K562 (cell line): ENCODE measurements around the gene CNKSR1. TPM values are rescaled to one million over a fixed set of nuclear protein-coding genes. Genes with fewer than 3 reads are reported as not detected.

Experiments used
- ATF1 ChIP-seq, 2 experiments: fragments of 450-650 bp in 1 of 2; IDR thresholded peaks; 2 replicates each; pipeline ENCODE4 v1.6.1; 2016; ENCODE audit warnings: missing compliant biosample characterization in 1 of 2, missing genetic modification characterization in 1 of 2
- DDX20 ChIP-seq: fragments of 450-650 bp; IDR thresholded peaks from 2 replicates; pipeline ENCODE4 v1.6.1; 2016; ENCODE audit warnings: missing genetic modification characterization, low read depth, mild to moderate bottlenecking, missing compliant biosample characterization, moderate library complexity
- EP300 ChIP-seq: IDR thresholded peaks from 2 replicates; pipeline ENCODE4 v1.6.1; 2012; ENCODE audit warnings: low read length, improper control_type of control experiment
- ETV6 ChIP-seq, 3 experiments: fragments of 150-350 bp in 1 of 3; sonication (generic) in 1 of 3; formaldehyde crosslinking in 1 of 3; IDR thresholded peaks; 2 replicates each; pipeline versions ENCODE4 v1.6.1 to v1.8.0; 2014 to 2022; ENCODE audit warnings: borderline replicate concordance in 2 of 3, low read depth in 2 of 3, antibody characterized with exemption in 1 of 3, low read length in 1 of 3, mild to moderate bottlenecking in 1 of 3, missing genetic modification reagents in 1 of 3
- HDAC2 ChIP-seq: fragments of 450-650 bp; IDR thresholded peaks from 2 replicates; pipeline ENCODE4 v1.6.1; 2016; ENCODE audit warnings: mild to moderate bottlenecking
- JUN ChIP-seq, 2 experiments: sonication (generic) in 1 of 2; formaldehyde crosslinking in 1 of 2; IDR thresholded peaks; 2 replicates each; pipeline versions ENCODE4 v1.6.1 to v1.8.0; 2012 to 2022; ENCODE audit warnings: borderline replicate concordance in 2 of 2, mild to moderate bottlenecking in 2 of 2, improper control_type of control experiment in 1 of 2, low read depth in 1 of 2, low read length in 1 of 2, missing genetic modification reagents in 1 of 2
- JUND ChIP-seq, 2 experiments: IDR thresholded peaks; 2 replicates in 1 of 2; 3 replicates in 1 of 2; pipeline ENCODE4 v1.6.1; 2011; ENCODE audit warnings: borderline replicate concordance in 2 of 2, low read depth in 2 of 2, low read length in 2 of 2, improper control_type of control experiment in 1 of 2, missing biosample characterization in 1 of 2, missing genetic modification characterization in 1 of 2, missing genetic modification reagents in 1 of 2
- MYC ChIP-seq, 2 experiments: fragments of 250-450 bp in 1 of 2; sonication (Bioruptor Pico) in 1 of 2; IDR thresholded peaks; 2 replicates each; pipeline versions ENCODE4 v1.5.1 to v1.6.1; 2012 to 2021; ENCODE audit warnings: low read depth in 2 of 2, borderline replicate concordance in 1 of 2, improper control_type of control experiment in 1 of 2, low read length in 1 of 2, mild to moderate bottlenecking in 1 of 2, moderate library complexity in 1 of 2
- MYNN ChIP-seq, 2 experiments: sonication (generic); formaldehyde crosslinking in 1 of 2; IDR thresholded peaks; 2 replicates each; pipeline versions ENCODE4 v1.5.0 to v1.6.1; 2016 to 2020; ENCODE audit warnings: antibody characterized with exemption in 1 of 2, missing genetic modification reagents in 1 of 2
- RAD51 ChIP-seq: fragments of 450-650 bp; IDR thresholded peaks from 2 replicates; pipeline ENCODE4 v1.7.1; 2016; ENCODE audit warnings: low read depth, mild to moderate bottlenecking, borderline replicate concordance
- RBM39 ChIP-seq: fragments of 200-400 bp; formaldehyde crosslinking; optimal IDR thresholded peaks from 2 replicates; pipeline ENCODE3; 2018; ENCODE audit warnings: low read depth, low read length
- RFX7 ChIP-seq: fragments of 250-450 bp; sonication (Bioruptor Pico); IDR thresholded peaks from 2 replicates; pipeline ENCODE4 v1.5.1; 2021; ENCODE audit warnings: mild to moderate bottlenecking
- RNF2 ChIP-seq: sonication (generic); IDR thresholded peaks from 2 replicates; pipeline ENCODE4 v1.6.1; 2016
- SIRT6 ChIP-seq: IDR thresholded peaks from one replicate; pipeline ENCODE4 v1.6.1; 2012; ENCODE audit warnings: low read depth, mild to moderate bottlenecking, control low read depth, inconsistent platforms, low read length, moderate library complexity
- ZFP36 ChIP-seq: fragments of 150-350 bp; IDR thresholded peaks from 2 replicates; pipeline ENCODE4 v1.6.1; 2018; ENCODE audit warnings: low read length, low read depth; ENCODE audit not compliant: partially characterized antibody
- ZNF165 ChIP-seq: fragments of 250-450 bp; sonication (Bioruptor Pico); IDR thresholded peaks from 2 replicates; pipeline ENCODE4 v1.4.0; 2020; ENCODE audit warnings: borderline replicate concordance
- polyA plus RNA-seq, 8 experiments: library from polyadenylated mRNA; depleted of rRNA in 4 of 8; stranded (reverse) in 5 of 8; unstranded in 3 of 8; fragments of >200 nt; fragmentation: Nextera tagmentation in 2 of 8; fragmentation: Illumina TruSeq in 1 of 8; extraction: Ambion mirVana in 2 of 8; extraction: Trizol in 1 of 8; gene quantifications; 2 replicates each; pipeline versions ENCODE4 v1.2.1 to v1.2.3, GENCODE V29; 2011 to 2014; ENCODE audit warnings: inconsistent platforms in 1 of 8, missing spikeins in 1 of 8
- total RNA-seq, 7 experiments: library from RNA; depleted of rRNA in 6 of 7; stranded (reverse); fragments of >200 nt in 6 of 7; fragmentation: Illumina TruSeq in 2 of 7; extraction: Trizol in 2 of 7; gene quantifications; 2 replicates each; pipeline versions ENCODE4 v1.2.1 to v1.2.3, GENCODE V29; 2011 to 2021; ENCODE audit warnings: low replicate concordance in 1 of 7
- TF ChIP-seq, protein P1 (sequence below): fragments of 250-450 bp; sonication (Bioruptor Pico); IDR thresholded peaks from 2 replicates; pipeline ENCODE4 v1.5.0; 2021
- TF ChIP-seq, protein P2 (sequence below), 2 experiments: IDR thresholded peaks in 1 of 2; conservative IDR thresholded peaks in 1 of 2; 2 replicates each; pipeline ENCODE4 v1.6.1; 2016; ENCODE audit warnings: low read depth in 2 of 2, mild to moderate bottlenecking in 1 of 2, missing compliant biosample characterization in 1 of 2, missing genetic modification characterization in 1 of 2, moderate library complexity in 1 of 2
- TF ChIP-seq, protein P3 (sequence below): fragments of 250-450 bp; sonication (Bioruptor Pico); IDR thresholded peaks from 2 replicates; pipeline ENCODE4 v1.8.0; 2021; ENCODE audit warnings: borderline replicate concordance, mild to moderate bottlenecking, moderate library complexity; ENCODE audit not compliant: poor library complexity, severe bottlenecking

Gene CNKSR1
- total and polyA plus RNA-seq, 9 of the 15 experiments (the other 6 are each of a cell fraction or from before 2014, with no cell fraction given), result 0.03 to 2.8 (median 1.1) TPM

DNA sequence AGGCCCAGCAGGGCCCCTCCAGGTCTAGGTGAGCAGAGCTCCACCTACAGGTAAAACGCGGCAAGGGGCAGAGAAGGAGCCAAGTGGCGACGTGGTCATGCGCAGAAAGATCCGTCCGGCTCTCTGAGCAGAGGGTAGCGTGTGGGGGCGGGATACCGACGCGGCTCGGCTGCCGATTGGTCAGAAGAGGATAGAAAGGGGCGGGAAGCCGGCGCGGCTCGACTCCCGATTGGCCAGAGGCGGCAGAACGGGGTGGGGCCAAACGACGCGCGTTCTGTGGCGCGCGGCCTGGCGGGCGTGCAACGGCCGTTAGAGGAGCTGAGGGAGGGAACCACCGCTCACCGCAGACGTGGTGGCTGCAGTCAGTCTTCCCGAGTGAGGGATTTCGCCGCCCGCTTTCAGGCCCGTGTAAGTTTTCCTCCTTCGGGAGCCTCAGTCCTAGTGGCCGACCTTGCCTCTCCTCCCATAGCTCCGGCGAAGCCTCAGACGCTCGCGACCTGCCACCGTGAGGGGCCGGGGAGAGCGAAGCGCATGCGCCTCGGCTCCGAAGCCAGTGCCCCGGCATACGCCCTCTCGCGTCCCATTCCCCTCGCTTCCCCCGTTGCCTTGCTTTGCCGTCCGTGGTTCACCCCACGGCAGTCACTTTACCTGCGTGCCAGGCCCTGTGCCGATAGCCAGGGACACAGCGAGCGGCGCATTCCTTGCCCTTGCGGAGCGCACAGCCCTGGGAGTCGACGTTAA is 56.8 kb downstream of the CNKSR1 start, which contains the start of gene CEP85 (continued):
- peak; percentile 89 for TF ChIP-seq RNF2
- TF ChIP-seq DDX20 (tag), result no peak
- TF ChIP-seq, protein P1, sequence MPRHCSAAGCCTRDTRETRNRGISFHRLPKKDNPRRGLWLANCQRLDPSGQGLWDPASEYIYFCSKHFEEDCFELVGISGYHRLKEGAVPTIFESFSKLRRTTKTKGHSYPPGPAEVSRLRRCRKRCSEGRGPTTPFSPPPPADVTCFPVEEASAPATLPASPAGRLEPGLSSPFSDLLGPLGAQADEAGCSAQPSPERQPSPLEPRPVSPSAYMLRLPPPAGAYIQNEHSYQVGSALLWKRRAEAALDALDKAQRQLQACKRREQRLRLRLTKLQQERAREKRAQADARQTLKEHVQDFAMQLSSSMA (CRISPR knock-in tag), result 0 out of 2 replicates have a peak, but pooled peaks have one; percentile 11
- TF ChIP-seq RBM39, result peak; percentile 76
- TF ChIP-seq RAD51, result no peak
- no peak for TF ChIP-seq SIRT6
- TF ChIP-seq EP300, result peak; percentile 55
- TF ChIP-seq ZFP36, result no peak
- peak; percentile 31; the same call in 1 of the 2 replicates for TF ChIP-seq JUND (IDR thresholded peaks at IDR 0.05; ENCODE audit: borderline replicate concordance, low read depth, low read length)
- TF ChIP-seq JUND (tag; IDR thresholded peaks at IDR 0.05; ENCODE audit: borderline replicate concordance, low read depth, low read length), result peak; percentile 26; the same call in 1 of the 3 replicates
- TF ChIP-seq, protein P2, sequence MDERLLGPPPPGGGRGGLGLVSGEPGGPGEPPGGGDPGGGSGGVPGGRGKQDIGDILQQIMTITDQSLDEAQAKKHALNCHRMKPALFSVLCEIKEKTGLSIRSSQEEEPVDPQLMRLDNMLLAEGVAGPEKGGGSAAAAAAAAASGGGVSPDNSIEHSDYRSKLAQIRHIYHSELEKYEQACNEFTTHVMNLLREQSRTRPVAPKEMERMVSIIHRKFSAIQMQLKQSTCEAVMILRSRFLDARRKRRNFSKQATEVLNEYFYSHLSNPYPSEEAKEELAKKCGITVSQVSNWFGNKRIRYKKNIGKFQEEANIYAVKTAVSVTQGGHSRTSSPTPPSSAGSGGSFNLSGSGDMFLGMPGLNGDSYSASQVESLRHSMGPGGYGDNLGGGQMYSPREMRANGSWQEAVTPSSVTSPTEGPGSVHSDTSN (CRISPR knock-in tag; IDR thresholded peaks at IDR 0.05; ENCODE audit: low read depth), result no peak
- TF ChIP-seq, protein P2 (tag; conservative IDR thresholded peaks at IDR 0.05; ENCODE audit: low read depth), result no peak
- peak; percentile 87 for TF ChIP-seq HDAC2
- TF ChIP-seq JUN (IDR thresholded peaks at IDR 0.05; ENCODE audit: borderline replicate concordance, low read depth, low read length), result no peak; the same call in 1 of the 2 replicates
- TF ChIP-seq JUN (CRISPR knock-in tag; IDR thresholded peaks at IDR 0.05; ENCODE audit: borderline replicate concordance), result peak; percentile 58; the same call in 1 of the 2 replicates
- TF ChIP-seq ETV6 (IDR thresholded peaks at IDR 0.05; ENCODE audit: borderline replicate concordance in 1 of 2, low read depth in 2 of 2, low read length in 1 of 2), result no peak; a peak in 1 of 4 replicates
- TF ChIP-seq ETV6 (CRISPR knock-in tag; IDR thresholded peaks at IDR 0.05; ENCODE audit: borderline replicate concordance), result no peak
- TF ChIP-seq ATF1 (CRISPR knock-in tag; IDR thresholded peaks at IDR 0.05), result no peak; the same call in 1 of the 2 replicates
- TF ChIP-seq ATF1 (tag; IDR thresholded peaks at IDR 0.05), result peak; percentile 95
- TF ChIP-seq, protein P3, sequence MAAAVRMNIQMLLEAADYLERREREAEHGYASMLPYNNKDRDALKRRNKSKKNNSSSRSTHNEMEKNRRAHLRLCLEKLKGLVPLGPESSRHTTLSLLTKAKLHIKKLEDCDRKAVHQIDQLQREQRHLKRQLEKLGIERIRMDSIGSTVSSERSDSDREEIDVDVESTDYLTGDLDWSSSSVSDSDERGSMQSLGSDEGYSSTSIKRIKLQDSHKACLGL (CRISPR knock-in tag), result no peak
- TF ChIP-seq ZNF165, result no peak
- TF ChIP-seq MYC (IDR thresholded peaks at IDR 0.05; ENCODE audit: low read depth, low read length), result peak; percentile 87
- no peak for TF ChIP-seq MYC (CRISPR knock-in tag; IDR thresholded peaks at IDR 0.05; ENCODE audit: borderline replicate concordance, low read depth)
- TF ChIP-seq RFX7 (CRISPR knock-in tag), result 0 out of 2 replicates have a peak, but pooled peaks have one; percentile 32
- 0 out of 2 replicates have a peak, but pooled peaks have one; percentile 1 for TF ChIP-seq MYNN (IDR thresholded peaks at IDR 0.05)
- TF ChIP-seq MYNN (CRISPR knock-in tag; IDR thresholded peaks at IDR 0.05), result no peak
- TF ChIP-seq, all 486 proteins: peak for 198
